MCF 10A (cell line): ENCODE results near the gene AHCYL2. TPM values are rescaled to one million over a fixed set of nuclear protein-coding genes. Genes with fewer than 3 reads are reported as not detected.

Source experiments
- BruUV-seq: library from RNA; stranded (reverse); fragments of 400-500 nt; replicated peaks from 2 replicates; lab custom pipeline; 2021; lab: Mats Ljungman, UMichigan
- CTCF ChIA-PET: fragments of 300-600 bp; sonication (Branson Sonifier 250); formaldehyde crosslinking; extraction: SDS; loops from one replicate; lab custom pipeline; 2021; ENCODE audit warnings: antibody characterized with exemption, inconsistent platforms; lab: Yijun Ruan, JAX
- POLR2A ChIA-PET: fragments of 300-600, 350-650 bp; sonication (Branson Sonifier 250); formaldehyde crosslinking; extraction: SDS; loops from one replicate; lab custom pipeline; 2020; ENCODE audit warnings: antibody characterized with exemption, inconsistent platforms; lab: Yijun Ruan, JAX
- DNase-seq: peaks from one replicate; pipeline ENCODE4 v3.0.0-alpha.2; 2018; ENCODE audit not compliant: unreplicated experiment
- H3K27ac Mint-ChIP-seq: one replicate; pipeline ENCODE4 v1.8.0; 2022; ENCODE audit warnings: mild to moderate bottlenecking, low read depth, mixed read lengths; ENCODE audit not compliant: unreplicated experiment
- H3K27me3 Mint-ChIP-seq: one replicate; pipeline ENCODE4 v1.8.0; 2022; ENCODE audit warnings: mixed read lengths; ENCODE audit not compliant: insufficient read depth, unreplicated experiment
- H3K36me3 Mint-ChIP-seq: one replicate; pipeline ENCODE4 v1.8.0; 2022; ENCODE audit warnings: mild to moderate bottlenecking, moderate library complexity, mixed read lengths; ENCODE audit not compliant: insufficient read depth, unreplicated experiment
- H3K4me1 Mint-ChIP-seq: one replicate; pipeline ENCODE4 v1.8.0; 2022; ENCODE audit warnings: mixed read lengths; ENCODE audit not compliant: insufficient read depth, unreplicated experiment
- H3K4me3 Mint-ChIP-seq: one replicate; pipeline ENCODE4 v1.8.0; 2022; ENCODE audit warnings: mild to moderate bottlenecking, moderate library complexity, mixed read lengths; ENCODE audit not compliant: unreplicated experiment
- H3K9me3 Mint-ChIP-seq: one replicate; pipeline ENCODE4 v1.8.0; 2022; ENCODE audit warnings: mixed read lengths; ENCODE audit not compliant: unreplicated experiment
- CTCF ChIP-seq: fragments of 200-600 bp; IDR thresholded peaks from one replicate; pipeline ENCODE4 v1.8.0; 2022; ENCODE audit warnings: antibody characterized with exemption, mild to moderate bottlenecking; ENCODE audit not compliant: unreplicated experiment
- intact Hi-C: fragments of 100-400 bp; cut with micrococcal nuclease; formaldehyde crosslinking; loops from 2 replicates; pipeline ENCODE4 v1.14.1; 2022
- total RNA-seq: library from RNA; stranded (reverse); gene quantifications from 2 replicates; pipeline ENCODE4 v1.2.3, GENCODE V29; 2022

The AHCYL2 gene
- total RNA-seq, 1 experiment from 2014 or later, result 12.8 TPM

GRCh38 chr7:129390314-129390713, 165.5 kb downstream of the AHCYL2 start:
- no peak for TF ChIP-seq CTCF
- Mint-ChIP-seq H3K27me3 (no peaks in the 10 kb centered on the region), H3K36me3 (peaks cover 13% of the 10 kb centered on the region), H3K4me1 (no peaks in the 10 kb centered on the region), H3K4me3 (no peak overlapping the region), H3K27ac (no peak overlapping the region), H3K9me3 (no peaks in the 10 kb centered on the region)
- ChIA-PET CTCF (interaction anchor here (0.9 to 5.7 kb wide), 2 partner anchors 14 to 173 kb away, joined by 3 to 30 read pairs; no protein-coding TSS in a partner anchor), POLR2A (interaction anchor here (1.5 kb wide), 1 partner anchor 9 kb away, joined by 3 read pairs; no protein-coding TSS in a partner anchor)
- intact Hi-C loops, result no loop called here
- no TSS peak for BruUV-seq
- DNase-seq, result no peak

DNA sequence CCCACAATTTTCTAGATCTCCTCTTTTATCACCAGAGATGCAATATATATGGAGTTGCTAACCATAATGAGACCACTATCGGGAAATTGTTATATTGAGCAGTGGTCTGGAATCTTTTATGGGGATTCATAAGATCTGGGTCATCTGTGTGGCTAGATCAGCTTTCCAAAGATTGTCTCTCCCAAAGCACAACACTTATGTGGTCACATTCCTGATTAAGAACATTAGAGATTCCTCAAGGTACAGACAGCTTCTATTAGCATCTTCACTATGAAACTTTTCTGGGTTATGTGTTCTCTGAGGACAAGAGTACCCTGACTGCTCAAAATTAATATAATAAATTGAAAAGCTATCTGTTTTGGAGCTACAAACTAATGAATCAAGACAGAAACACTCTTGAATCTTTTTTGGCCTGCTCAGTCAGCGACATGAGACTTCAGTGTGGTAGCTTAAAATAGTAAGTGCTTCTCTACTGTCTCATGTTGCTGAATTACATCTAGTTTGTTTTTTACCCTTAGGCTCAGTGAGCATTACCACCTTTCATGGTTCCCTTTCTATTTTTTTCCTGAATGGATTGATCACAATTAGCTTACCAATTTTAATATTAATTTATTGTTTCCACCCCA, 166.8 kb downstream of the AHCYL2 start:
- ChIA-PET CTCF (interaction anchor here (0.7 to 5.7 kb wide), 5 partner anchors 12 to 80 kb away, joined by 3 to 30 read pairs (median 3); no protein-coding TSS in a partner anchor), POLR2A (interaction anchor here (0.7 to 1.5 kb wide), 3 partner anchors 11 to 623 kb away, joined by 3 read pairs; no protein-coding TSS in a partner anchor)
- DNase-seq, result no peak
- TF ChIP-seq CTCF, result no peak
- Mint-ChIP-seq H3K9me3 (no peaks in the 10 kb centered on the region), H3K27ac (no peak overlapping the region), H3K4me1 (no peaks in the 10 kb centered on the region), H3K4me3 (no peak overlapping the region), H3K27me3 (no peaks in the 10 kb centered on the region), H3K36me3 (peaks cover 13% of the 10 kb centered on the region)
- intact Hi-C loops, result no loop called here
- no TSS peak for BruUV-seq

GRCh38 chr7:129393255-129393654, 168.4 kb downstream of the AHCYL2 start:
- POLR2A ChIA-PET, result interaction anchor here (0.6 kb wide), 1 partner anchor 237 kb away, joined by 3 read pairs; no protein-coding TSS in a partner anchor
- no peak for TF ChIP-seq CTCF

DNA sequence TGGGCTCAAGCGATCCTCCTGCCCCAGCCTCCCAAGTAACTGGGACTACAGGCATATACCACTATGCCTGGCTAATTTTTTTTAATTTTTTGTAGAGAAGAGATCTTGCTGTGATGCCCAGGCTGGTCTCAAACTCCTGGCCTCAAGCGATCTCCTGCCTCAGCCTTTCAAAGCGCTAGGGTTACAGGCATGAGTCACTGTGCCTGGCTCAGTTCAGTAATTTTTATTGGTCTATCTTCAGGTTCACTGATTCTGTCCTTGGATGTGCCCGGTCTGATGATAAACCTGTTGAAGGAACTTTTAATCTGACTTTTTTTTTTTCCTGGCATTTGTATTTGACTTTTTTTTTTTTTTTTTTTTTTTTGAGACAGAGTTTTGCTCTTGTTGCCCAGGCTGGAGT, 169.3 kb downstream of the AHCYL2 start:
- no peak for DNase-seq
- no peaks in the 10 kb centered on the region for H3K9me3 Mint-ChIP-seq
- intact Hi-C loops, result no loop called here
- H3K4me3 Mint-ChIP-seq, result no peak overlapping the region
- H3K4me1 Mint-ChIP-seq, result no peaks in the 10 kb centered on the region
- TF ChIP-seq CTCF, result no peak
- H3K27ac Mint-ChIP-seq, result no peak overlapping the region
- ChIA-PET CTCF (interaction anchor here (0.9 to 1.1 kb wide), 2 partner anchors 17 to 227 kb away, joined by 3 to 6 read pairs; no protein-coding TSS in a partner anchor), POLR2A (no interaction called here)
- peaks cover 8% of the 10 kb centered on the region for H3K36me3 Mint-ChIP-seq
- no TSS peak for BruUV-seq
- no peaks in the 10 kb centered on the region for H3K27me3 Mint-ChIP-seq

More at GRCh38 chr7:129393255-129393654, 168.4 kb downstream of the AHCYL2 start:
- intact Hi-C loops, result no loop called here
- Mint-ChIP-seq H3K27me3 (no peaks in the 10 kb centered on the region), H3K4me1 (no peaks in the 10 kb centered on the region), H3K4me3 (no peak overlapping the region), H3K27ac (no peak overlapping the region), H3K9me3 (no peaks in the 10 kb centered on the region), H3K36me3 (peaks cover 13% of the 10 kb centered on the region)
- no TSS peak for BruUV-seq
- DNase-seq, result no peak
- CTCF ChIA-PET, result interaction anchor here (0.5 to 1.1 kb wide), 4 partner anchors 14 to 228 kb away, joined by 3 to 6 read pairs (median 3); no protein-coding TSS in a partner anchor
